DND-41 (cell line): ENCODE results near the gene LRRC74B.
A peak's percentile ranks its signal among the peaks of the same experiment; 100 is the strongest.
"Not testable (repeated sequence)": the region's sequence is repeated elsewhere in the genome, so short reads cannot be mapped to it uniquely, and the experiment has no call there.

Experiments used
- ATAC-seq: fragments of 200-7000 bp; cut with Tn5 transposase; 3 replicates; pipeline ENCODE4 v1.9.1; 2021; ENCODE audit warnings: low read depth; ENCODE audit not compliant: insufficient read depth
- DNase-seq: peaks from one replicate; pipeline ENCODE4 v3.0.0-alpha.2; 2020
- H2AFZ ChIP-seq: 2 replicates; pipeline ENCODE4 v1.6.0; 2012; ENCODE audit warnings: low read depth, low read length
- H3K27ac ChIP-seq: 2 replicates; pipeline ENCODE4 v1.5.1; 2012; ENCODE audit warnings: low read length, inconsistent platforms
- H3K27me3 ChIP-seq: fragments of 200-600 bp; sonication (generic); 2 replicates; pipeline ENCODE4 v1.6.0; 2012; ENCODE audit warnings: low read length, mild to moderate bottlenecking, inconsistent platforms; ENCODE audit not compliant: insufficient read depth, poor library complexity
- H3K36me3 ChIP-seq: 2 replicates; pipeline ENCODE4 v1.5.1; 2012; ENCODE audit warnings: low read length, inconsistent platforms; ENCODE audit not compliant: insufficient read depth
- H3K4me1 ChIP-seq: 2 replicates; pipeline ENCODE4 v1.5.1; 2012; ENCODE audit warnings: mild to moderate bottlenecking, low read length; ENCODE audit not compliant: insufficient read depth
- H3K4me2 ChIP-seq: 2 replicates; pipeline ENCODE4 v1.6.0; 2012; ENCODE audit warnings: mild to moderate bottlenecking, moderate library complexity, low read length, inconsistent platforms; ENCODE audit not compliant: insufficient read depth
- H3K4me3 ChIP-seq, 2 experiments: fragments of 200-600 bp in 1 of 2; shearing (Covaris generic) in 1 of 2; 2 replicates each; pipeline ENCODE4 v1.5.1; 2012 to 2016; ENCODE audit warnings: inconsistent platforms in 2 of 2, low read length in 2 of 2, mild to moderate bottlenecking in 2 of 2, low read depth in 1 of 2, moderate library complexity in 1 of 2
- H3K79me2 ChIP-seq: 2 replicates; pipeline ENCODE4 v1.6.0; 2012; ENCODE audit warnings: low read length, inconsistent platforms; ENCODE audit not compliant: insufficient read depth
- H3K9ac ChIP-seq: 2 replicates; pipeline ENCODE4 v1.6.0; 2012; ENCODE audit warnings: low read depth, mild to moderate bottlenecking, inconsistent platforms, low read length, moderate library complexity
- H3K9me3 ChIP-seq: 2 replicates; pipeline ENCODE4 v1.5.1; 2012; ENCODE audit warnings: low read length, moderate library complexity, mild to moderate bottlenecking, inconsistent platforms; ENCODE audit not compliant: insufficient read depth, severe bottlenecking
- H4K20me1 ChIP-seq: 2 replicates; pipeline ENCODE4 v1.6.0; 2012; ENCODE audit warnings: low read length; ENCODE audit not compliant: insufficient read depth
- EZH2 ChIP-seq: IDR thresholded peaks from 3 replicates; pipeline ENCODE4 v1.6.1; 2012; ENCODE audit warnings: borderline replicate concordance, low read depth, mild to moderate bottlenecking, moderate library complexity, low read length, inconsistent platforms; ENCODE audit not compliant: severe bottlenecking
- TF ChIP-seq, protein P1 (sequence below): IDR thresholded peaks from 2 replicates; pipeline ENCODE4 v1.5.1; 2012; ENCODE audit warnings: borderline replicate concordance, low read length, moderate library complexity, mild to moderate bottlenecking; ENCODE audit not compliant: poor library complexity, severe bottlenecking; ENCODE audit errors: extremely low read depth

LRRC74B gene

DNA sequence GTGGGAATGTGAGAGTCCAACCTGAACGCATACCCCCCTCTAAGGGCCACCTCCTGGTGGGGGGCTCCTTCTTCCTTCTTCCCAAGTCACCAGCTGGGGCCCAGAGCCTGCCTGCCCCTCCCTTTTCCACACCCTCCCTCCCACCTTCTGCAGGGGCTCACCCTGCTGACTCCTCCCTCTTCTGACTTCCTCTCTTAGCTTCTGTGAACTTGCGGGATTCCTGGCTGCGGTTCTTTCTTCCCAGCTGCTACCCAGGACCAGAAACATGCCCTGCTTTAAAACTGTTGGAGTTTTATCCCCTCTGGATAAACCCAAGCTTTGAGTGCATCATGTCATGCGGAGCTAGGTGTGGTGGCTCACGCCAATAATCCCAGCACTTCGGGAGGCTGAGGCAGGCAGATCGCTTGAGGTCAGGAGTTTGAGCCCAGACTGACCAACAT lies 10.2 kb downstream of the LRRC74B start:
- Histone ChIP-seq H3K79me2 (no peaks in the 10 kb centered on the region), H3K4me2 (peak overlapping the region; percentile 20; the same call in 1 of the 2 replicates), H2AFZ (no peak overlapping the region), H3K36me3 (no peaks in the 10 kb centered on the region), H3K27me3 (peaks cover 3% of the 10 kb centered on the region), H4K20me1 (no peaks in the 10 kb centered on the region; the same call in 1 of the 2 replicates), H3K4me1 (peaks cover 7% of the 10 kb centered on the region; the same call in 1 of the 2 replicates), H3K27ac (no peak overlapping the region), H3K9ac (no peak overlapping the region), H3K9me3 (no peaks in the 10 kb centered on the region), H3K4me3 (no peak overlapping the region)
- ATAC-seq (peak; percentile 79), DNase-seq (peak; percentile 37)
- no peak for TF ChIP-seq EZH2
- TF ChIP-seq, protein P1, sequence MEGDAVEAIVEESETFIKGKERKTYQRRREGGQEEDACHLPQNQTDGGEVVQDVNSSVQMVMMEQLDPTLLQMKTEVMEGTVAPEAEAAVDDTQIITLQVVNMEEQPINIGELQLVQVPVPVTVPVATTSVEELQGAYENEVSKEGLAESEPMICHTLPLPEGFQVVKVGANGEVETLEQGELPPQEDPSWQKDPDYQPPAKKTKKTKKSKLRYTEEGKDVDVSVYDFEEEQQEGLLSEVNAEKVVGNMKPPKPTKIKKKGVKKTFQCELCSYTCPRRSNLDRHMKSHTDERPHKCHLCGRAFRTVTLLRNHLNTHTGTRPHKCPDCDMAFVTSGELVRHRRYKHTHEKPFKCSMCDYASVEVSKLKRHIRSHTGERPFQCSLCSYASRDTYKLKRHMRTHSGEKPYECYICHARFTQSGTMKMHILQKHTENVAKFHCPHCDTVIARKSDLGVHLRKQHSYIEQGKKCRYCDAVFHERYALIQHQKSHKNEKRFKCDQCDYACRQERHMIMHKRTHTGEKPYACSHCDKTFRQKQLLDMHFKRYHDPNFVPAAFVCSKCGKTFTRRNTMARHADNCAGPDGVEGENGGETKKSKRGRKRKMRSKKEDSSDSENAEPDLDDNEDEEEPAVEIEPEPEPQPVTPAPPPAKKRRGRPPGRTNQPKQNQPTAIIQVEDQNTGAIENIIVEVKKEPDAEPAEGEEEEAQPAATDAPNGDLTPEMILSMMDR: no peak

DNA sequence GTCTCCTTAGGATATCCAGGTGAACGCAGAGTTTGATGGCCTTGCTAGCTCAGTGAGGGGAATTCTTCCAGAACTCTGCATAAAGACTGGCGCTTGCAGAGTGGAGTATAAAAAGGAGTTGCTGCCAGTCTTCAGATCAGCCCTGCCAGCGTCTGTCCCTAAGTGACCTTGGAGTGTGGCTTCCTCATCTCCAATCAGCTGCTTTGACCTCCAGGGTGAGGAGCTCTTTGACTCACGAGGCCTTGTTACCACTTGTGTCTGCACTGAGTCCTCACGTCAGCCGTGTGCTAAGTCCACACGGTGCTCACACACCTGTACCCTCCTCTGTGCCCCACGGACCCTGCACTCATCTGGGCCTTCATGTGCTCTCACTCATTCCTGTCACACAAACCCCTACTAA lies 14.6 kb downstream of the LRRC74B start:
- H3K4me3 ChIP-seq, H3K27me3 ChIP-seq: not testable (repeated sequence)

DNA sequence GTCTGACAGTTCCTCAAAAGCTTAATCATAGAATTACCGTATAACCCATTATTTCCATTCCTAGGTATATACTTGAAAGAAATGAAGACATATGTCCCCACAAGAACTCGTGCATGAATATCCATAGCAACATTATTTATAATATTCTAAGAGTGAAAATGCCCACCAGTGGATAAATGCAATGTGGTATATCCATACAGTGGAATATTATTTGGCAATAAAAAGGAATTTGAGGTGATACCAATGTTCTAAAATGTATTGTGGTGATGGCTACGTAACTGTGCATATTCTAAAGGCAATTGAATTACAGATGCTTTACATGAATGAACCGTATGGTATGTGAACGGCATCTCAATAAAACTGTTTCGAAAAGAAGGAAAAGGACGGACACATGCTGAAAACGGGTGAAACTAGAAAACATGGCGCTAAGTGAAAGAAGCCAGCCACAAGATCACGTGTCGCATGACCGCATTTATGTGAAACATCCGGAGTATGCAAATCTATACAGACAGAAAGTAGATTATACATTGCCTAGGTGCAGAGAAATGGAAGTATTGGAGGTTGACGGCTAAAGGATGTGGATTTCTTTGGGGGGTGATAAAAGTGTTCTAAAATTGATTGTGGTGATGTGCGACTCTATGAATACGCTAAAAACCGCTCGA lies 16.0 kb downstream of the LRRC74B start:
- H3K79me2 ChIP-seq, H3K4me3 ChIP-seq, H3K4me2 ChIP-seq, H3K4me1 ChIP-seq, ATAC-seq, H4K20me1 ChIP-seq, H3K9me3 ChIP-seq, H3K27me3 ChIP-seq, H2AFZ ChIP-seq, H3K9ac ChIP-seq, DNase-seq, H3K27ac ChIP-seq, H3K36me3 ChIP-seq: not testable (repeated sequence)

More for the DNA sequence above, 14.6 kb downstream of the LRRC74B start:
- not testable (repeated sequence) for H2AFZ ChIP-seq, H3K4me2 ChIP-seq, H3K9me3 ChIP-seq, H3K79me2 ChIP-seq, H3K9ac ChIP-seq, H3K36me3 ChIP-seq, DNase-seq, H4K20me1 ChIP-seq, ATAC-seq, H3K27ac ChIP-seq, H3K4me1 ChIP-seq

DNA sequence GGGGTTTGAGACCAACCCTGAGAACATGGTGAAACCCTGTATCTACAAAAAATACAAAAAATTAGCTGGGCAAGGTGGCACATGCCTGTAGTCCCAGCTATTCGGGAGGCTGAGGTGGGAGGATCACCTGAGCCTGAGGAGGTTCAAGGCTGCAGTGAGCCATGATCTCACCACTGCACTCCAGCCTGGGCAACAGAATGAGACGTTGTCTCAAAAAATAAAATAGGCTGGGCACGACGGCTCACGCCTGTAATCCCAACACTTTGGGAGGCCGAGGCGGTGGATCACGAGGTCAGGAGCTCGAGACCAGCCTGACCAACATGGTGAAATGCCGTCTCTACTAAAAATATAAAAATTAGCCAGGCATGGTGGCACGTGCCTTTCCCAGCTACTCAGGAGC lies 18.7 kb downstream of the LRRC74B start:
- H2AFZ ChIP-seq, H3K79me2 ChIP-seq, H3K9me3 ChIP-seq, H3K27ac ChIP-seq, H3K9ac ChIP-seq, H3K27me3 ChIP-seq, H3K4me1 ChIP-seq, DNase-seq, ATAC-seq, H3K4me3 ChIP-seq, H4K20me1 ChIP-seq, H3K36me3 ChIP-seq, H3K4me2 ChIP-seq: not testable (repeated sequence)
